ES-I3 (cell line): ENCODE results near the gene HMG20A.

Source experiments
- H3K36me3 ChIP-seq: 2 replicates; pipeline ENCODE4 v1.6.1; 2013; ENCODE audit warnings: mild to moderate bottlenecking, low read length, control low read depth, moderate library complexity; ENCODE audit not compliant: insufficient read depth
- H3K4me1 ChIP-seq: 2 replicates; pipeline ENCODE4 v1.6.1; 2013; ENCODE audit warnings: mild to moderate bottlenecking, control low read depth, low read length; ENCODE audit not compliant: insufficient read depth
- H3K9ac ChIP-seq: 2 replicates; pipeline ENCODE4 v1.6.1; 2013; ENCODE audit warnings: low read depth, mild to moderate bottlenecking, low read length, moderate library complexity
- H3K9me3 ChIP-seq: 2 replicates; pipeline ENCODE4 v1.6.1; 2013; ENCODE audit warnings: mild to moderate bottlenecking, low read length, moderate library complexity; ENCODE audit not compliant: control insufficient read depth, insufficient read depth

HMG20A gene

DNA sequence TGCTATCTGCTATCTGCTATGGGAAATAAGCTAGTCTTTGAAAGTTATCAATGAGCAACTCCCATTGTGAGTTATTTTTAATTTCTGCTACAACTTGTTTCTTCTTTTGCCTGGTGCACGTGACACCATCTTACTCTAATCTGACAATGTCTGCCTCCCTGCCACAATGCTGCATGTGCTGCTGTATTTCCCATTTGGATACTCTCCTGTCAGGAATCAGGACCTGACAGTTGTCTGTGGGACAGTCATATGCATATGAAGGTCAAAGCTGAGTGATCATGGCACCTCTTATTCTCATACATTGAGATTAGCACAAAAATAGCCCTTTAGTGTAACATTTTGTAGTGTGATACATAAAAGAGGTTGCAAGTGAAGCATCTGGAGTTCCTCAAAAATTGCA, 45.8 kb downstream of the HMG20A start:
- Histone ChIP-seq H3K4me1 (peaks cover under 1% of the 10 kb centered on the region; the same call in 1 of the 2 replicates), H3K9ac (no peak overlapping the region), H3K36me3 (peaks cover 6% of the 10 kb centered on the region; the same call in 1 of the 2 replicates), H3K9me3 (no peaks in the 10 kb centered on the region)

DNA sequence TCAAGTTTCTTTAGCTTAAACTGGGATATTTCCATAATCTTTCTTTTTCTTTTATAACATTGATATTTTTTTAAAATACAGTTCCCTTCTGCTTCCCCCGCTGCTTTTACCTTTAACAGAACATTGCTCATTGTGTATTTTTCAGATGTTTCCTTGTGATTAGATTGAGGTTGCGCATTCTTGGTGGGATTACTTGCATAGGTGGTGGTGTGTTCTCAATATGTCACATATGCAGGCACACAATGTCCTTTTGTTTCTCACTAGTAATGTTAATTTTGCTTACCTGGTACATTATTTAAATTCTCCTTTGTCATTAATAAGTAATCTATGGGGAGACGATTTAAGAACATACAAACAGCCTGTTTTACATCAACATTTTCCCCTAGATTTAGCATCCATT, 48.2 kb downstream of the HMG20A start:
- H3K36me3 ChIP-seq, result peaks cover 6% of the 10 kb centered on the region; the same call in 1 of the 2 replicates
- H3K9ac ChIP-seq, result no peak overlapping the region

DNA sequence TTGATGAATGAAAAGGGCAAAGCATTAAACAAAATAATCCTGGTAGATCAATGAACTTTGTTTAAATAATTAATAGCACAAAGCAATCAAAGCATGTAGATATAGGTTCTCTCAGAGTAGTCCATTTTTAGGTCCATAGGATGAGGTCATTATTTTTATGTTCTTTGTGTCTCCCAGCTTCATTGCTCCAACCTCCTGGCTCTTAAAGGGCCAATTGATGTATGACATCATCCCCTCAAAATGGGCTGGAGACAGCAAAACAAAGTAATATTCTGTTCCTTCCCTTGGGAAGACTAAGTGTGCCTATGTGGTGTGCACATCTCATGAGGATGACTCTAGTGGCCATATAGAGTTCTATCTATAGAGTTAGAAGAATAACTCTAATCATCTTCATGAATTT, 49.5 kb downstream of the HMG20A start:
- H3K36me3 ChIP-seq, result peaks cover 2% of the 10 kb centered on the region; the same call in 1 of the 2 replicates

More for the DNA sequence above, 48.2 kb downstream of the HMG20A start:
- Histone ChIP-seq H3K4me1 (no peaks in the 10 kb centered on the region; the same call in 1 of the 2 replicates), H3K9me3 (no peaks in the 10 kb centered on the region)

DNA sequence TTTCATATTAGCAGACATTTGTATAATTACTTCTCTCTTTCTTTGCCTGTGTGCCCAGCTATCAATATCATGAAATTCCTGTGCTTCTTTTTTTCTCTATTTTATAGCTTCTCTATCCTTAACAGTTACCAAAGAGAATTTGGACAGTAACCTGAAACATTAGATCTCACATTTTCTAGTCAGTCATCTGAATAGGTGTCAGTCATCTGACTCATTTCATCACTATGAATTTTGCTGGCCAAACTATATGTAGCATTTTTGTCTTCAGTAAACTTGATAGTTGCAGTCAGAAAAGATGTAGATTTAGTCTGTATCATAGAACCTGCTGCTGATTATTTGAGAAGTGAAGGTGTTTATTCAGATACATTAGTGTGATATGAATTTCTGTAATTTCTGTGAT, 52.6 kb downstream of the HMG20A start:
- no peaks in the 10 kb centered on the region; the same call in 1 of the 2 replicates for H3K36me3 ChIP-seq
- no peak overlapping the region for H3K9ac ChIP-seq
- no peaks in the 10 kb centered on the region for H3K9me3 ChIP-seq
- H3K4me1 ChIP-seq, result peaks cover 8% of the 10 kb centered on the region

More for the DNA sequence above, 49.5 kb downstream of the HMG20A start:
- Histone ChIP-seq H3K4me1 (peaks cover 3% of the 10 kb centered on the region; the same call in 1 of the 2 replicates), H3K9me3 (no peaks in the 10 kb centered on the region), H3K9ac (no peak overlapping the region)

DNA sequence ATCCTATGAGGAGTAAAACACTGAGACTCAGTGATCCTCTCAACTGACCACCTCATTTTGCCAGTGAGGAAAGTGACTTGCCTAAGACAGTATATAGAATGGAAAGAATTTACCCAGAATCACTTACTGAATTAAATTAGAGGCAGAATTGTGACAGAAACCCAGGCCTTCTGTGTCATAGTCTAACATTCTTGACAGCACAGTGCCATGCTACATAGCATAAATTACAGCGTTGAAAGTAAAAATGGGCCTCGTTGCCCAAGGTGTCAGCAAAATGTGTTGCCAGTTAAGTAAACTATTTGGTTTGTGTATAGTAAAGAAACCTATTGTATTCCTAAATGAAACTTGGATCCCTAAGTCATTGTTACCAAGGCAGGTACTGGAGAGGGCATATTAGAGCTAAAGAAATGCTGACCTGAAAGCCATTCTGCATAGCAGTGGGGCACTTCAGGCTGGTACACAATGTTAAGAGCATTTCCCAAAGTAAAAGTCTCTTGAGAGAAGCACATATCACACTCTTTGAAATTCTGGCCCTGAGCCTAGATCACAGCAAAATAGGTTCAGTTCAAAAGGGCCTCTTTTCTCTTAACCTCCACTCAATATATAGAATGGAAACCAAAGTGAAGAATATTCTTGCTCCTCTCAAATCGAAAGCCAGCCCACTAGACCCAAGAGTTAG, 53.8 kb downstream of the HMG20A start:
- Histone ChIP-seq H3K4me1 (peaks cover 8% of the 10 kb centered on the region), H3K9me3 (no peaks in the 10 kb centered on the region), H3K36me3 (peaks cover 5% of the 10 kb centered on the region), H3K9ac (no peak overlapping the region)

DNA sequence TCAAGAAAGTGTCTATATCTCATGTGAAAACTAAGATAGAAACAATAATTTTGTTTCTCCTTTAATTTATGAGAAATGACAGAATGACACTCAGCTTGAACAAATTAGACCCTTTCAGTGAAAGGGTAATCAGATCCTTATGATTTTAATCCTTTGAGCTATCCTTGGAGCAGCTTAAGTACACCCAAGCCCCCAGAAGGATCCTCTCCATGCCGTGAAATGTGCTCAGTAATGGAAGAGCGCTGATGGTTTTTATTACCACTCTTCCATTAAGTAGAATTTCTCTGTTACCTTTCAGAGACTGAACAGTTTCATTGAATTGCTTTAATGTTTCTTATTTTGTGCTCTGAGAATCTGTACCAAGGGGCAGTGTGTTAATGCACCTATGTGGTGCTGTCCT, 54.3 kb downstream of the HMG20A start:
- peaks cover 8% of the 10 kb centered on the region for H3K4me1 ChIP-seq
- H3K36me3 ChIP-seq, result peaks cover 8% of the 10 kb centered on the region
- H3K9ac ChIP-seq, result no peak overlapping the region
- no peaks in the 10 kb centered on the region for H3K9me3 ChIP-seq

DNA sequence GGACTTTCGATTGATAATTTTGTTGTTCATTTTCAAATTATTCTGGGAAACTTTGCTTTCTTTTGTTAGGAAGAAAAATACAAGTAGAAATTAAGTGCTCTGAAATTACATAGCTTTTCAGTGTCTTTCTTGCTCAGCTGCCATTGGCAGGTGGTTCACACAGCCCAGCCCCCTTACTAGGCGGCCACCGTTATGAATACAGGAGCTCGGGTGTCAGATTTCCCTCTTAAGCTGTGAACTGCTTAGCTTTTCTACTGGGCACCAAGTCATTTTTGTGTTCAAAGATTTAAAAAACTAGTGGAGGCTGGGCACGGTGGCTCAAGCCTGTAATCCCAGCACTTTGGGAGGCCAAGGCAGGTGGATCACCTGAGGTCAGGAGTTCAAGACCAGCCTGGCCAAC, 55.2 kb downstream of the HMG20A start:
- Histone ChIP-seq H3K4me1 (peaks cover 8% of the 10 kb centered on the region), H3K36me3 (peaks cover 8% of the 10 kb centered on the region), H3K9ac (no peak overlapping the region), H3K9me3 (no peaks in the 10 kb centered on the region)

DNA sequence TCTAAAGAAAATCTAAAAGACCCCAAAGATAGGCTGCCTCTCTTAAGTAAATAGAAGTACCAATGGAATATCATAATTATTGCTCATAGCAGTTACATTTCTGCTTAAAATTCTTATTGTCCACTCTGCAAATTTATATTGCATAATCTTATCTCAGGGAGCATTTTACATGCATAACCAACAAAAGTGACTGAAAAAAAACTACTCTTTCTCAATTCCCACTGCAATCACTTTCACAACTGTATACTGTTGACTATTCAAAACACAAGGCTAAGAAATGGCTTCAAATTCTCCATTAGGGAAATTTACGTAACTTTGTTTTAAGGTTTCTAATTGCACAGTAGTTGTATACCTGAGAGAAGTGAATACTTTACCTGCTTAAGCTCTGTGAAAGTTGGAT, 56.3 kb downstream of the HMG20A start:
- Histone ChIP-seq H3K36me3 (peaks cover 8% of the 10 kb centered on the region), H3K4me1 (peaks cover 12% of the 10 kb centered on the region), H3K9me3 (no peaks in the 10 kb centered on the region), H3K9ac (no peak overlapping the region)

DNA sequence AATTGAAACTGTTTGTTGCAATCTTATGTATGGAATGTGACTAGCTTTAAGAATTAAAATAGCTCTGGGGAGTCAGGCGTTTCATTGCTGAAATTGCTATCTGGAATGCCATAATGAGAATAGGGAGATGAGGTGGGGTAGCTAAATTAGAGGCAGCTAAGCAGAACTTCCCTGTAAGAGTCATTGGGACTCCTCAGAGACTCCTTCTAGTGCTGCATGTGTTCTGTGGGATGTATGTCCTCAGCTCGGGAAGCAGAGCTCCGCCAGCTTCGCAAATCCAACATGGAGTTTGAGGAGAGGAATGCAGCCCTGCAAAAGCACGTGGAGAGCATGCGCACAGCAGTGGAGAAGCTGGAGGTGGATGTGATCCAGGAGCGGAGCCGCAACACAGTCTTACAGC, 57.4 kb downstream of the HMG20A start:
- Histone ChIP-seq H3K9me3 (no peaks in the 10 kb centered on the region), H3K36me3 (peaks cover 8% of the 10 kb centered on the region), H3K9ac (no peak overlapping the region), H3K4me1 (peaks cover 19% of the 10 kb centered on the region)

DNA sequence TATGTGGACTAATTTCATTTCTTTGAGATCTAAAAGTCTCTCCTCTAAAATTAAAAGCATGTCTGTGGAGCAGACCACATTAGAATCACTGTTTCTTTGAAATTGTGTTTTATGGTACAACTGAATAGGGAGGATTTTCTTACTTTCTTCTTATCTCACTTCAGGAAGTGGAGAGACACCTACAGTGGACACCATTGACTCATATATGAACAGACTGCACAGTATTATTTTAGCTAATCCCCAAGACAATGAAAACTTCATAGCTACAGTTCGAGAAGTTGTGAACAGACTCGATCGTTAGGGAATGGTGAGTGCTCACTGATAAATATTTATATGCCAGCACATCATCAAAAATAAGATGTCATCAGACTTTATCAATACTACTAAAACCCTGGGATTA, 58.3 kb downstream of the HMG20A start:
- H3K4me1 ChIP-seq, result peaks cover 23% of the 10 kb centered on the region
- H3K9me3 ChIP-seq, result no peaks in the 10 kb centered on the region
- H3K9ac ChIP-seq, result no peak overlapping the region
- peaks cover 8% of the 10 kb centered on the region for H3K36me3 ChIP-seq

DNA sequence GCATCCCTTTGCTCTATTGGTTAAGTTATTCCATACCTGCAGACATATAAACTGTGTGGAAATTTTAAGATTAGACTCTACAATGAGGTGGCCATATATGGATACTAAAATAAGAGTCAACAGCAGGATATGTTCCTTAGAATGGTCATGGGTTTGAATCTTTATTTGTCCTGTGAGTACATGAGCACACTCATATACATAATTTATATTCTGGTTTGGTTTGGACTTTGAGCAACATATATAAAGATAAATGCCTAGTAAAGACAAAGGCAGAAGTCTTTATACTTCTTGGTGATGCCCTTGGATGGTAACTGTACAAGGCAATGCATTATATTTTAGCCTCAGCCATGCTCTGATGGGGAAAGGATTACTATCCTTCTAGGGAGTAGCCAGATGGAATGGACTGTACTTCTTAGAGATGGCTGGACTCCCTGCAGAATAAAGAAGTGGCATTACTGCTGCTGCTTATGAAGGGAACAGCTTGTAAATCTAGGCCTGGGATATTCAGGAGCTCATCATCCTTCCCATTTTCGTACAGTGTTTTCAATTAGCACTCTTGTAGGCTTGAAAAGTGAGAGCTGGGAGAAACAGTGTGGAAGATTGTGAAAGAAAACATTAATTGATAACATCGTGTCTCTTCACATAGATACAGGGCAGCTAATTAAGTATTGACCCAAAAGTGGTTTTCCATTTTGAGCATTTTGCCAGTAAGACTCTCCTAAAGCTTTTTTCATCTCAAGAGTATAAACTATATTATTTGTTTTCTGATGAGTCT, 60.4 kb downstream of the HMG20A start:
- peaks cover 12% of the 10 kb centered on the region for H3K36me3 ChIP-seq
- no peaks in the 10 kb centered on the region for H3K9me3 ChIP-seq
- H3K9ac ChIP-seq, result no peak overlapping the region
- peaks cover 15% of the 10 kb centered on the region; the same call in 1 of the 2 replicates for H3K4me1 ChIP-seq

DNA sequence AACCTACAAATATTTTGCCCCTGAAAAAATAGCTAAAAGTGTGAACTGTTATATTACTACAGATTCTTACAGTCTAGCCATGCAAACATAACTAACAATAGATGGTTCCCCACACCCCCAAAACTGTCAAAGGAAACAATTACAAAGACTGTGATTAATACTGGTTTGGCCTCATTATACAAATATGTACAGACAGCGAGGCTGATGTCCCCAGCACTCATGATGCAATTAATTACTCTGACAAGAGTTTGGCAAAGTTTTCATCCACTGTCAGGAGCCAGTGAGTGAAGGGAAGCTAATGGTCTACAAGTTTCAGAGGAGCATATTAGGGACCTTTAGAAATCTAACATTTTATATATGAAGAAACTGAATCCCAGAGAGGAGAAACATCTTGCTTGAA, 61.0 kb downstream of the HMG20A start:
- peaks cover 18% of the 10 kb centered on the region; the same call in 1 of the 2 replicates for H3K4me1 ChIP-seq
- peaks cover 12% of the 10 kb centered on the region for H3K36me3 ChIP-seq
- H3K9ac ChIP-seq, result no peak overlapping the region
- H3K9me3 ChIP-seq, result no peaks in the 10 kb centered on the region

DNA sequence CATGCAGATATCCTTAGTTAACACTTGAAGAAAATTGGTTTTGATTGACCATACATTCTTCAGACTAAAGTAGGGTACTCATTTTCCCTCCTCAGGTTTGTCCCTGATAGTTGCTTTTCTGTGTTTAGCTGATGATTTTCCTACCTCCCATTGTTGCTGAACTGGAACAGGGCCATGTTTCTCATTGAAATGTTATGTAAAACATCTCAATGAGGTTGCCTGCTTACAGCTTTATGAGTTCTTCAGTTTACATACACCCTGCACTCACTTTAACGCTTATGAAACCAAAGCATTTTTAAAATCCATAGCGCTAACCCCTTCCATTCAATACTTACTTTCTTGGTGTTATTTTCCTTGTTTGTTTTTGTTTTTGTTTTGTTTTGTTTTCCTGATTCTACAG, 61.9 kb downstream of the HMG20A start:
- Histone ChIP-seq H3K36me3 (peaks cover 12% of the 10 kb centered on the region), H3K9ac (no peak overlapping the region), H3K9me3 (no peaks in the 10 kb centered on the region), H3K4me1 (peaks cover 26% of the 10 kb centered on the region; the same call in 1 of the 2 replicates)

DNA sequence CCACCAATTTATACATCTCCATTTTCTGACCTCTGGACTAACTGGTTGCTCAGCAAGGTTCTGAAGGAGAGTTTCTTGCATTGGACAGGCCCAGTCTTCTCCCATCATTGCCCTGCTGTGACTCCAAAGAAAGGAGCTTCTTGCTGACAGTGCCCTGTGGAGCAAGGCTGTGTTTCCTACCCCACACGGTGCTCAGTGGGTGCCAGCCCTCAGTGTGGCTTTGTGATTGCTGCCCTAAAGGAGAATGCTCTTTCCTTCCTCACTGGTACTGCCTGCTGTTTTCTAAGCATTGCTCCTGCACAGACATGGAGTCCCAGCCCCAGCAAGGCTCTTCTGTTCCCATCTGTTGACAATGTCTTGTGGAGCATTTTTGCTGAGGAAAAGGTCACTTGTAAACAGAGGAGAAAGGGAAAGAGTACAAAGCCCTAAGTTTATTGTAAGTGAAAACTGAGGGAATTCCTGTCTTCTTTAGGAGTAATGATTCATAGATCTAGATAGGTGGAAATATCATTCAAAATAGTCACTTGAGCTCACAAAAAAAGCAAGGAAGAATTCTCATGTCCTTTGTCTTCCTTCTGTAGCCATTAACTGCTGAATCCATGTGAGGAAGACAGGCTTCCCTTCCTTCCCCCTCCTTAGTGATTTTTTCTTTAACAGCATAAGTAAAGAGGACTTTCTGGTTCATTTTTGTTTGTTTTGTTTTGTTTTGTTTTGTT, 62.9 kb downstream of the HMG20A start:
- H3K36me3 ChIP-seq, result peaks cover 12% of the 10 kb centered on the region
- no peak overlapping the region for H3K9ac ChIP-seq
- H3K4me1 ChIP-seq, result peaks cover 29% of the 10 kb centered on the region; the same call in 1 of the 2 replicates
- H3K9me3 ChIP-seq, result no peaks in the 10 kb centered on the region
